Gastroesophageal sphincter (tissue), 4 donors: ENCODE data around the gene ADAMTS17. TPM values are rescaled to one million over a fixed set of nuclear protein-coding genes. Genes with fewer than 3 reads are reported as not detected.

Source experiments
- ATAC-seq: fragments of 150-250 bp; one replicate; pipeline ENCODE4 v1.9.1; 2016; ENCODE audit warnings: mild to moderate bottlenecking, moderate library complexity
- H3K27ac ChIP-seq, 4 donors: fragments of 200-600 bp; sonication (generic) in 3 of 4; 1 replicate in 3 of 4; 2 replicates in 1 of 4; pipeline ENCODE4 v1.5.1; 2016 to 2019
- H3K27me3 ChIP-seq: fragments of 200-600 bp; sonication (generic); one replicate; pipeline ENCODE4 v1.5.1; 2019
- H3K36me3 ChIP-seq, 2 donors: fragments of 200-600 bp; sonication (generic); one replicate each; pipeline ENCODE4 v1.5.1; 2019; ENCODE audit warnings: control low read depth in 1 of 2
- H3K4me1 ChIP-seq, 3 donors: fragments of 200-600 bp; sonication (generic); 1 replicate in 2 of 3; 2 replicates in 1 of 3; pipeline ENCODE4 v1.5.1; 2016 to 2019; ENCODE audit warnings: control low read depth in 2 of 3
- H3K4me3 ChIP-seq, 2 donors: fragments of 200-600 bp; sonication (generic); one replicate each; pipeline ENCODE4 v1.5.1; 2019; ENCODE audit warnings: mild to moderate bottlenecking in 1 of 2, moderate library complexity in 1 of 2
- H3K9me3 ChIP-seq, 3 donors: fragments of 200-600 bp; sonication (generic); one replicate each; pipeline ENCODE4 v1.5.1; 2017 to 2019; ENCODE audit warnings: control low read depth in 2 of 3
- EP300 ChIP-seq: sonication (generic); formaldehyde crosslinking; IDR thresholded peaks from one replicate; pipeline ENCODE4 v1.6.1; 2017; ENCODE audit warnings: antibody characterized with exemption, mild to moderate bottlenecking
- POLR2A ChIP-seq, 2 donors: fragments of 450-650 bp; IDR thresholded peaks; one replicate each; pipeline ENCODE4 v1.6.1; 2017; ENCODE audit warnings: antibody characterized with exemption in 2 of 2, mild to moderate bottlenecking in 2 of 2, moderate library complexity in 1 of 2
- POLR2AphosphoS5 ChIP-seq: sonication (generic); formaldehyde crosslinking; IDR thresholded peaks from one replicate; pipeline ENCODE4 v1.6.1; 2017; ENCODE audit warnings: antibody characterized with exemption
- WGBS, 2 donors: methylation state at CpG; one replicate each; pipeline ENCODE4 v1.1.5; 2018; ENCODE audit warnings: low coverage in 1 of 2; 5-methylcytosine and 5-hydroxymethylcytosine counted together
- total RNA-seq, 4 donors: library from RNA; depleted of rRNA; stranded (reverse); fragments of >200 nt; gene quantifications; one replicate each; pipeline ENCODE4 v1.1.0, GENCODE V29; 2016
- TF ChIP-seq, protein P1 (sequence below), 4 experiments: fragments of 200-600 bp in 2 of 4; fragments of 450-650 bp in 2 of 4; sonication (generic) in 1 of 4; IDR thresholded peaks; one replicate each; pipeline ENCODE4 v1.5.1; 2017 to 2019; ENCODE audit warnings: antibody characterized with exemption in 4 of 4, mild to moderate bottlenecking in 2 of 4, moderate library complexity in 2 of 4

The ADAMTS17 gene
- total RNA-seq, 4 donors from 2014 or later: 4.9 to 14.0 (median 11.3) TPM

DNA sequence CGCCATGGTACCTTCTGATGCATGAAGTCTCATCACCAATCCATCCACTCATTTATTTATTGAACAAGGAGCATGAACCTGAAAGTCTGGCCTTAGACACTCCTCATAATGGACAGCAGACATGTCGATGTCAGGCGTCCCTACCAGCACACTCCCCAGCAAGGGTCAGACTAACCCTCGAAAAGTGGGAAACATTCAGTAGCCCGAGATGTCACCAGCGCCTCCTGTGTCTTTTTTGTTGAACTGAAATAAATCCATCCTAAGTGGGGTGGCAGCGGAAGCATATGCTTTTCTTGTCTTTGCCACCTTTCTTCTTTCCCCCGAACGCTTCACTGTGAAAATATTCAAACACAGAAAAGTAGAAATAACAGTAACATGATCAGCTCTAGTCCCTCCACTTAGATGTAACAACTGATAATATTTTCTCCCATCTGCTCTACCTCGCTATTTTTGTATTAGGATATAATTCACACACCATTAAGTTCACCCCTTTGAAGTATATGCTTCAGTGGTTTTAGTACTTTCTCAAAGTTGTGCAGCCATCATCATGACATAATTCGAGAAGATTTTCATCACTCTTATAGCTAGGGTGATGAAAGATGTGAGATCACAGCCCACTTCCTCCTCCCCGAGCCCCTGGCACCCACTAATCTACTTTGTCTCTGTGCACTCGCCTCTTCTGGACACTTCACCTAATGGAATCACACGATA is 121.6 kb downstream of the ADAMTS17 start:
- no peak overlapping the region for H3K27ac ChIP-seq
- ATAC-seq: no peak
- WGBS, 2 donors: 81 to 96% methylated on average over 11 to 12 of the region's 14 CpGs
- no peak overlapping the region for H3K4me3 ChIP-seq
- H3K9me3 ChIP-seq: no peaks in the 10 kb centered on the region
- H3K36me3 ChIP-seq: no peaks in the 10 kb centered on the region
- no peaks in the 10 kb centered on the region for H3K27me3 ChIP-seq
- peaks cover 0 to 15% (median 4%) of the 10 kb centered on the region in 3 donors for H3K4me1 ChIP-seq
- no peak for TF ChIP-seq POLR2AphosphoS5
- TF ChIP-seq EP300: no peak

- ATAC-seq: no peak
- WGBS, 2 donors: 79 to 82% methylated on average over 5 of the region's 5 CpGs
- no peaks in the 10 kb centered on the region for H3K9me3 ChIP-seq
These were observed 123.3 kb downstream of the ADAMTS17 start for GRCh38 chr15:100218434-100218833.

GRCh38 chr15:100216182-100216581 is 125.6 kb downstream of the ADAMTS17 start:
- Histone ChIP-seq H3K36me3 (no peaks in the 10 kb centered on the region), H3K27ac (peak overlapping the region in 3 of 4 donors; percentile 36 to 56 (median 43)), H3K27me3 (no peaks in the 10 kb centered on the region), H3K4me3 (no peak overlapping the region), H3K9me3 (no peaks in the 10 kb centered on the region), H3K4me1 (peaks cover 4 to 36% (median 10%) of the 10 kb centered on the region in 3 donors)
- 46 to 73% methylated on average over 6 to 7 of the region's 8 CpGs for WGBS, 2 donors
- peak; percentile 77 for ATAC-seq
- no peak for TF ChIP-seq POLR2A (IDR thresholded peaks at IDR 0.05)
- peak; percentile 89 for TF ChIP-seq POLR2AphosphoS5
- no peak for TF ChIP-seq EP300
- TF ChIP-seq, protein P1, sequence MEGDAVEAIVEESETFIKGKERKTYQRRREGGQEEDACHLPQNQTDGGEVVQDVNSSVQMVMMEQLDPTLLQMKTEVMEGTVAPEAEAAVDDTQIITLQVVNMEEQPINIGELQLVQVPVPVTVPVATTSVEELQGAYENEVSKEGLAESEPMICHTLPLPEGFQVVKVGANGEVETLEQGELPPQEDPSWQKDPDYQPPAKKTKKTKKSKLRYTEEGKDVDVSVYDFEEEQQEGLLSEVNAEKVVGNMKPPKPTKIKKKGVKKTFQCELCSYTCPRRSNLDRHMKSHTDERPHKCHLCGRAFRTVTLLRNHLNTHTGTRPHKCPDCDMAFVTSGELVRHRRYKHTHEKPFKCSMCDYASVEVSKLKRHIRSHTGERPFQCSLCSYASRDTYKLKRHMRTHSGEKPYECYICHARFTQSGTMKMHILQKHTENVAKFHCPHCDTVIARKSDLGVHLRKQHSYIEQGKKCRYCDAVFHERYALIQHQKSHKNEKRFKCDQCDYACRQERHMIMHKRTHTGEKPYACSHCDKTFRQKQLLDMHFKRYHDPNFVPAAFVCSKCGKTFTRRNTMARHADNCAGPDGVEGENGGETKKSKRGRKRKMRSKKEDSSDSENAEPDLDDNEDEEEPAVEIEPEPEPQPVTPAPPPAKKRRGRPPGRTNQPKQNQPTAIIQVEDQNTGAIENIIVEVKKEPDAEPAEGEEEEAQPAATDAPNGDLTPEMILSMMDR (IDR thresholded peaks at IDR 0.05): no peak

More at GRCh38 chr15:100218434-100218833, 123.3 kb downstream of the ADAMTS17 start:
- Histone ChIP-seq H3K36me3 (no peaks in the 10 kb centered on the region), H3K4me3 (no peak overlapping the region), H3K27me3 (no peaks in the 10 kb centered on the region), H3K4me1 (peaks cover 0 to 20% (median 4%) of the 10 kb centered on the region in 3 donors), H3K27ac (no peak overlapping the region)
- TF ChIP-seq POLR2A (IDR thresholded peaks at IDR 0.05) (no peak), POLR2AphosphoS5 (no peak), EP300 (no peak)
- TF ChIP-seq, protein P1 (IDR thresholded peaks at IDR 0.05): no peak

DNA sequence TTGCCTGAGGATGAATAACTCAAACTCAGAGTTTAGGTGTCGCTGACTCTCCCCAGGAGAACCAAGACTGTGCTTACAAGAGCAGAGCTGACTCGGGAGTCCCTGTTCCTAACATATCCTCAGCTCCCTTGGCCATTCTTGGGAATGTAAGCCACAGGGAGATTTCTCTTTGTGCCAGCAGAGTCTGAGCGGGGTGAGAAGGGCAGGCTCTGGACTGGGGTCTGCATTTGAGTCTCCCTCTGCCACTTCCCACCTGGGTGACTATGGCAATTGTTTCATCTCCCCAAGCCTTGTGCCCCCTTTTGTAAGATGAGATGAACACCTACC is 126.0 kb downstream of the ADAMTS17 start:
- TF ChIP-seq EP300 (no peak), POLR2AphosphoS5 (no peak), POLR2A (IDR thresholded peaks at IDR 0.05) (no peak)
- TF ChIP-seq, protein P1 (IDR thresholded peaks at IDR 0.05): no peak

GRCh38 chr15:100215031-100215842 is 126.5 kb downstream of the ADAMTS17 start:
- TF ChIP-seq POLR2AphosphoS5 (peak; percentile 17), EP300 (no peak)
- WGBS, 2 donors: 80 to 92% methylated on average over 5 to 7 of the region's 13 CpGs
- Histone ChIP-seq H3K9me3 (no peaks in the 10 kb centered on the region), H3K27me3 (no peaks in the 10 kb centered on the region), H3K36me3 (no peaks in the 10 kb centered on the region), H3K27ac (peak overlapping the region in 2 of 4 donors; percentile 43 to 56), H3K4me1 (peaks cover 4 to 36% (median 10%) of the 10 kb centered on the region in 3 donors), H3K4me3 (no peak overlapping the region)
- peak; percentile 40 for ATAC-seq

More for the DNA sequence above, 126.0 kb downstream of the ADAMTS17 start:
- no peaks in the 10 kb centered on the region for H3K27me3 ChIP-seq
- 60 to 83% methylated on average over 1 of the region's 3 CpGs for WGBS, 2 donors
- peak overlapping the region in 3 of 4 donors; percentile 2 to 56 (median 43) for H3K27ac ChIP-seq
- peak; percentile 5 for ATAC-seq
- no peaks in the 10 kb centered on the region for H3K36me3 ChIP-seq
- H3K9me3 ChIP-seq: no peaks in the 10 kb centered on the region
- H3K4me1 ChIP-seq: peaks cover 4 to 36% (median 10%) of the 10 kb centered on the region in 3 donors
- H3K4me3 ChIP-seq: no peak overlapping the region
